Spleen (tissue), 7 donors: ENCODE data around the gene FRYL.

Experiments
- POLR2A ChIP-seq, 3 donors: fragments of 450-650 bp; IDR thresholded peaks; one replicate each; pipeline ENCODE4 v1.5.1; 2017; ENCODE audit warnings: antibody characterized with exemption in 3 of 3, mild to moderate bottlenecking in 1 of 3
- TF ChIP-seq, protein P1 (sequence below), 11 experiments: fragments of 200-600 bp in 7 of 11; fragments of 450-650 bp in 4 of 11; sonication (generic) in 4 of 11; IDR thresholded peaks in 8 of 11; conservative IDR thresholded peaks in 3 of 11; 1 replicate in 7 of 11; 2 replicates in 4 of 11; pipeline versions ENCODE4 v1.4.0 to v1.8.0; 2016 to 2021; ENCODE audit warnings: antibody characterized with exemption in 11 of 11, inconsistent platforms in 4 of 11, mild to moderate bottlenecking in 1 of 11
- donor health status: DM: no; HTN: no; CAD: no; lungs with moderate emphysema.
- donor health status: DM: no; HTN: no; CAD: no.
- donor health status: DM: no; HTN: no; CAD: no.

DNA sequence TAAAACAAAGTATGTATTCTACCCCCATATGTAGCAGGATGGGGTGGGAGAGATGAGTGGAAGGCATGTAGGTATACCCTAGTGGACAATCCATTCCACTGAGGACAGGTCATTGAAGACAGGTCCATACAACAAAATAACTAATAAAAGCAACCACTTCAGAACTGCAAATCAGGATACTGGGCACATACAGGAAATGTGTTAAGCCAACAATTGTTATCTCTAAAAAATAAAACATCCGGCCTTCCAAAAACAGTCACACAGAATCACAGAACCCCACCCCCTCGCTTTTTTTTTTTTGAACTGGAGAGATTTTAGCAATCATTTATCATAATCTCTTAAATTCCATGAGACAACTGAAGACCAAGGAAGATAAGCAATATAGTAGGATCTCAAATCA, 112.9 kb downstream of the FRYL start:
- TF ChIP-seq, protein P1, sequence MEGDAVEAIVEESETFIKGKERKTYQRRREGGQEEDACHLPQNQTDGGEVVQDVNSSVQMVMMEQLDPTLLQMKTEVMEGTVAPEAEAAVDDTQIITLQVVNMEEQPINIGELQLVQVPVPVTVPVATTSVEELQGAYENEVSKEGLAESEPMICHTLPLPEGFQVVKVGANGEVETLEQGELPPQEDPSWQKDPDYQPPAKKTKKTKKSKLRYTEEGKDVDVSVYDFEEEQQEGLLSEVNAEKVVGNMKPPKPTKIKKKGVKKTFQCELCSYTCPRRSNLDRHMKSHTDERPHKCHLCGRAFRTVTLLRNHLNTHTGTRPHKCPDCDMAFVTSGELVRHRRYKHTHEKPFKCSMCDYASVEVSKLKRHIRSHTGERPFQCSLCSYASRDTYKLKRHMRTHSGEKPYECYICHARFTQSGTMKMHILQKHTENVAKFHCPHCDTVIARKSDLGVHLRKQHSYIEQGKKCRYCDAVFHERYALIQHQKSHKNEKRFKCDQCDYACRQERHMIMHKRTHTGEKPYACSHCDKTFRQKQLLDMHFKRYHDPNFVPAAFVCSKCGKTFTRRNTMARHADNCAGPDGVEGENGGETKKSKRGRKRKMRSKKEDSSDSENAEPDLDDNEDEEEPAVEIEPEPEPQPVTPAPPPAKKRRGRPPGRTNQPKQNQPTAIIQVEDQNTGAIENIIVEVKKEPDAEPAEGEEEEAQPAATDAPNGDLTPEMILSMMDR (IDR thresholded peaks at IDR 0.05 in 8 of 11, conservative IDR thresholded peaks at IDR 0.05 in 3 of 11) = no peak
- no peak for TF ChIP-seq POLR2A (IDR thresholded peaks at IDR 0.05)
